PC-9 (cell line): ENCODE measurements around the gene METRN. TPM values are rescaled to one million over a fixed set of nuclear protein-coding genes. Genes with fewer than 3 reads are reported as not detected.
A peak's percentile ranks its signal among the peaks of the same experiment; 100 is the strongest.

Experiments used
- BruUV-seq: library from RNA; stranded (reverse); fragments of 400-500 nt; replicated peaks from 2 replicates; lab custom pipeline; 2021; lab: Mats Ljungman, UMichigan
- CTCF ChIA-PET: fragments of 300-600 bp; sonication (Branson Sonifier 250); formaldehyde crosslinking; loops from one replicate; lab custom pipeline; 2022; ENCODE audit warnings: antibody characterized with exemption; lab: Charles Lee
- POLR2A ChIA-PET: fragments of 300-600 bp; sonication (Branson Sonifier 250); formaldehyde crosslinking; loops from one replicate; lab custom pipeline; 2022; ENCODE audit warnings: antibody characterized with exemption; ENCODE audit not compliant: unreplicated experiment; lab: Charles Lee
- DNase-seq, 2 experiments: peaks; one replicate each; pipeline versions ENCODE4 v3.0.0 to v3.0.0-alpha.2; 2015 to 2022; ENCODE audit warnings: mixed read lengths in 1 of 2
- H2AFZ ChIP-seq: fragments of 200-600 bp; sonication (generic); 2 replicates; pipeline ENCODE4 v1.8.1; 2017; ENCODE audit warnings: antibody characterized with exemption
- H3F3A ChIP-seq: fragments of 200-600 bp; sonication (generic); 2 replicates; pipeline ENCODE4 v1.8.1; 2017; ENCODE audit warnings: antibody characterized with exemption, mild to moderate bottlenecking, low read depth; ENCODE audit not compliant: insufficient read depth
- H3K27ac ChIP-seq: fragments of 200-600 bp; sonication (generic); 2 replicates; pipeline ENCODE4 v1.6.1; 2016; ENCODE audit warnings: mixed run types
- H3K27me3 ChIP-seq: fragments of 200-600 bp; sonication (generic); 2 replicates; pipeline ENCODE4 v1.6.1; 2016; ENCODE audit warnings: low read depth, mixed run types; ENCODE audit not compliant: insufficient read depth
- H3K36me3 ChIP-seq: fragments of 200-600 bp; sonication (generic); 2 replicates; pipeline ENCODE4 v1.6.1; 2016; ENCODE audit warnings: low read depth, mixed run types
- H3K4me1 ChIP-seq: fragments of 200-600 bp; sonication (generic); replicated peaks from 2 replicates; pipeline ENCODE4 v1.6.1; 2016; ENCODE audit warnings: mixed run types; ENCODE audit not compliant: insufficient read depth
- H3K4me2 ChIP-seq: fragments of 200-600 bp; sonication (generic); 2 replicates; pipeline ENCODE4 v1.6.1; 2017; ENCODE audit warnings: mixed run types
- H3K4me3 ChIP-seq: fragments of 200-600 bp; sonication (generic); 2 replicates; pipeline ENCODE4 v1.6.1; 2016; ENCODE audit warnings: mixed run types
- H3K79me2 ChIP-seq: fragments of 200-600 bp; sonication (generic); 2 replicates; pipeline ENCODE4 v1.6.1; 2017; ENCODE audit warnings: low read depth, mixed run types
- H3K9me2 ChIP-seq: fragments of 200-600 bp; sonication (generic); 2 replicates; pipeline ENCODE4 v1.8.1; 2017; ENCODE audit warnings: mild to moderate bottlenecking; ENCODE audit not compliant: insufficient read depth
- H3K9me3 ChIP-seq: fragments of 200-600 bp; sonication (generic); 2 replicates; pipeline ENCODE4 v1.8.1; 2016; ENCODE audit warnings: low read depth; ENCODE audit not compliant: insufficient read depth
- H4K20me1 ChIP-seq: fragments of 200-600 bp; sonication (generic); 2 replicates; pipeline ENCODE4 v1.8.1; 2017; ENCODE audit not compliant: insufficient read depth
- CTCF ChIP-seq: fragments of 200-600 bp; sonication (generic); conservative IDR thresholded peaks from 2 replicates; pipeline ENCODE4 v1.6.1; 2017; ENCODE audit warnings: mixed run types, antibody characterized with exemption, mild to moderate bottlenecking, moderate library complexity
- EZH2 ChIP-seq: fragments of 200-600 bp; sonication (generic); IDR thresholded peaks from 2 replicates; pipeline ENCODE4 v1.8.0; 2017; ENCODE audit warnings: antibody characterized with exemption, low read depth
- intact Hi-C: fragments of 100-400 bp; cut with micrococcal nuclease; formaldehyde crosslinking; loops from one replicate; pipeline ENCODE4 v1.10.0; 2022; ENCODE audit not compliant: unreplicated experiment
- total RNA-seq: library from RNA; stranded (reverse); gene quantifications from 2 replicates; pipeline ENCODE4 v1.2.3, GENCODE V29; 2021

Gene METRN
- total RNA-seq, 1 experiment from 2014 or later: 77.5 TPM

- H3K9me3 ChIP-seq: no peaks in the 10 kb centered on the region
- no peak overlapping the region for H3K4me3 ChIP-seq
- TF ChIP-seq CTCF: no peak
- intact Hi-C loops: loop anchor here (5.0 kb wide), 1 partner anchor 262 kb away; the partner anchor contains the start of gene LMF1
- no peaks in the 10 kb centered on the region for H3K79me2 ChIP-seq
- H3K36me3 ChIP-seq: no peaks in the 10 kb centered on the region
- no peak overlapping the region for H3K4me2 ChIP-seq
- peaks cover 25% of the 10 kb centered on the region for H3K4me1 ChIP-seq
- H3K27me3 ChIP-seq: peaks cover 46% of the 10 kb centered on the region
- H2AFZ ChIP-seq: no peak overlapping the region
- BruUV-seq: no TSS peak
- no peaks in the 10 kb centered on the region for H3K9me2 ChIP-seq
- no peaks in the 10 kb centered on the region for H4K20me1 ChIP-seq
- POLR2A ChIA-PET: no interaction called here
- H3F3A ChIP-seq: peaks cover 30% of the 10 kb centered on the region
- H3K27ac ChIP-seq: no peak overlapping the region
- CTCF ChIA-PET: no interaction called here
- no peak for DNase-seq
Observed at GRCh38 chr16:710500-711075, 4.3 kb upstream of the METRN start.

GRCh38 chr16:711084-711483 is 3.8 kb upstream of the METRN start:
- CTCF ChIA-PET: no interaction called here
- Histone ChIP-seq H3K4me1 (peaks cover 29% of the 10 kb centered on the region), H3K4me3 (no peak overlapping the region), H3K79me2 (no peaks in the 10 kb centered on the region), H3K36me3 (no peaks in the 10 kb centered on the region), H3K4me2 (no peak overlapping the region), H3F3A (peaks cover 32% of the 10 kb centered on the region), H3K9me3 (no peaks in the 10 kb centered on the region), H3K9me2 (no peaks in the 10 kb centered on the region), H3K27me3 (peaks cover 46% of the 10 kb centered on the region), H3K27ac (no peak overlapping the region), H2AFZ (no peak overlapping the region), H4K20me1 (no peaks in the 10 kb centered on the region)
- intact Hi-C loops: loop anchor here (5.0 kb wide), 1 partner anchor 261 kb away; the partner anchor contains the start of gene LMF1
- POLR2A ChIA-PET: no interaction called here
- TF ChIP-seq EZH2 (no peak), CTCF (no peak)
- BruUV-seq: no TSS peak
- no peak for DNase-seq

GRCh38 chr16:711548-712320 is 3.2 kb upstream of the METRN start:
- CTCF ChIA-PET: interaction anchor here (0.5 to 1.5 kb wide), 10 partner anchors 10 to 391 kb away, joined by 3 to 17 read pairs (median 4); partner anchors contain the start of genes CHTF18, MSLN and RPUSD1
- peak in 1 of 2 experiments; percentile 87 for DNase-seq
- Histone ChIP-seq H3K4me3 (no peak overlapping the region), H3K27me3 (peaks cover 40% of the 10 kb centered on the region), H3K9me2 (no peaks in the 10 kb centered on the region), H3K36me3 (no peaks in the 10 kb centered on the region), H3F3A (peaks cover 35% of the 10 kb centered on the region), H3K79me2 (peaks cover 4% of the 10 kb centered on the region; the same call in 1 of the 2 replicates), H4K20me1 (peaks cover 6% of the 10 kb centered on the region; the same call in 1 of the 2 replicates), H3K4me1 (peaks cover 35% of the 10 kb centered on the region), H3K4me2 (peak overlapping the region; percentile 38; the same call in 1 of the 2 replicates), H3K9me3 (no peaks in the 10 kb centered on the region), H3K27ac (peak overlapping the region; percentile 71; the same call in 1 of the 2 replicates), H2AFZ (no peak overlapping the region)
- TF ChIP-seq EZH2 (no peak), CTCF (peak; percentile 90)
- POLR2A ChIA-PET: interaction anchor here (0.6 to 1.0 kb wide), 4 partner anchors 17 to 84 kb away, joined by 3 to 6 read pairs (median 5); partner anchors contain the start of genes CHTF18, RPUSD1 and WDR24
- BruUV-seq: no TSS peak
- intact Hi-C loops: loop anchor here (1.0 to 5.0 kb wide), 4 partner anchors 74 to 391 kb away; partner anchors contain the start of gene LMF1
